ENCODE measurements around the gene EPHB3.

The EPHB3 gene

DNA sequence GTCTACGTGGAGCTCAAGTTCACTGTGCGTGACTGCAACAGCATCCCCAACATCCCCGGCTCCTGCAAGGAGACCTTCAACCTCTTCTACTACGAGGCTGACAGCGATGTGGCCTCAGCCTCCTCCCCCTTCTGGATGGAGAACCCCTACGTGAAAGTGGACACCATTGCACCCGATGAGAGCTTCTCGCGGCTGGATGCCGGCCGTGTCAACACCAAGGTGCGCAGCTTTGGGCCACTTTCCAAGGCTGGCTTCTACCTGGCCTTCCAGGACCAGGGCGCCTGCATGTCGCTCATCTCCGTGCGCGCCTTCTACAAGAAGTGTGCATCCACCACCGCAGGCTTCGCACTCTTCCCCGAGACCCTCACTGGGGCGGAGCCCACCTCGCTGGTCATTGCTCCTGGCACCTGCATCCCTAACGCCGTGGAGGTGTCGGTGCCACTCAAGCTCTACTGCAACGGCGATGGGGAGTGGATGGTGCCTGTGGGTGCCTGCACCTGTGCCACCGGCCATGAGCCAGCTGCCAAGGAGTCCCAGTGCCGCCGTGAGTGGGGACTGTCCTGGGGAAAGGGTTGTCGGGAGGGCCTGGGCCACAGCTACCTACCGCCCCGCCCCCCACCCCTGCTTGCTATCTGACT is 11.2 kb downstream of the EPHB3 start:
- Histone ChIP-seq H3K4me3 (ENCODE audit: low read depth, low read length) (no peak overlapping the region), H3K36me3 (peaks cover 24% of the 10 kb centered on the region), H3K27ac (no peak overlapping the region), H3K27me3 (ENCODE audit: insufficient read depth, low read depth, severe bottlenecking) (no peaks in the 10 kb centered on the region), H3K9me3 (ENCODE audit: severe bottlenecking) (no peaks in the 10 kb centered on the region)
- no peak for DNase-seq
- TF ChIP-seq CTCF (IDR thresholded peaks at IDR 0.05; ENCODE audit: low read depth, low read length) = no peak

DNA sequence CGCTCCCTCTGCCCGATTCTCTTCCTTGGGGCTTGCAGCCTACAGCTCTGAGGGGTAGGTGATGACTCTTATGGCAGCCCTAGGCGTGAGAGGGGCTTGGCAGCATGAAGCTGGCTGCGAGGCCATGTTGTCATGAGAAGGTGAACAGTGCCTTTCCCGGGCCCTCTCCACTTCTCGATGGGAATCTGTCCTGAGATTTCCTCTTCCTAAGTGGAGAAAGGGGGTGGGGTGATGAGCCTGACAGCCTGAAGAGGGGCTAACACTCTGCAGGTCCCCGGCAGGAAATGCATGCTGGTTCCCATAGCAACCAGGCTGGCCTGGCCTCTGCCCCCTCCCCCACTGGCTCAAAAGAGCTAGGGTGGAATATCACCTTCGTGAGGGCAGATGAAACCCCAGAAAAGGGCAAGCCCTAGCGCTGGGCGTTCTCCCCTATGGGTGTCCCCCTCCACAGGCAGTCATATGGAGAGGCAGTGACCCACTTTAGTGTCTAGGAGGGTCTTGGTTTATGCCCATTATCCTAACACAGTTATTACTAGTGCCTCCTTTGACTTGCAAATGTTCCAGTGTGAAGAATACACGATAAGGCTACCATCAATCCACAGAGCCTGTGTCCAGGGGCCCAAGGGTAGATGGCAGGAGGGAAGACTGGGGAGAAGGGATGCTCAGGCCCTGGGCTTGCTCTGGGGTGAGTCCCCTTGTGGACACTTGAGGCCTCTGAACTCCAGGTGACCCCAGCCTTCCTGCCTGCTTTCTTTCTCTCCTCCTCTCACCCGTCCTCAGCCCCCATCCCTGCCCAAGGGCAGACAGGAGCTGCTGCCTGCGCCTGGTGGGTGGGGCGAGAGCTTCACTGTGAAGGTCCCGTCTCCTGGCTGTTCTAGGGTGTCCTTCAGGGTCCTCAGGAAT is 13.2 kb downstream of the EPHB3 start:
- no peak overlapping the region for H3K27ac ChIP-seq
- 0 out of 2 replicates have a peak, but pooled peaks have one; percentile 22 for TF ChIP-seq CTCF (IDR thresholded peaks at IDR 0.05; ENCODE audit: low read depth, low read length)
- no peaks in the 10 kb centered on the region for H3K27me3 ChIP-seq (ENCODE audit: insufficient read depth, low read depth, severe bottlenecking)
- H3K9me3 ChIP-seq (ENCODE audit: severe bottlenecking) = no peaks in the 10 kb centered on the region
- H3K36me3 ChIP-seq = peaks cover 27% of the 10 kb centered on the region
- DNase-seq = peak; percentile 57
- H3K4me3 ChIP-seq (ENCODE audit: low read depth, low read length) = no peak overlapping the region

- peaks cover 27% of the 10 kb centered on the region for H3K36me3 ChIP-seq
- H3K9me3 ChIP-seq (ENCODE audit: severe bottlenecking) = no peaks in the 10 kb centered on the region
- H3K4me3 ChIP-seq (ENCODE audit: low read depth, low read length) = no peak overlapping the region
- no peak for DNase-seq
- no peak overlapping the region for H3K27ac ChIP-seq
- H3K27me3 ChIP-seq (ENCODE audit: insufficient read depth, low read depth, severe bottlenecking) = no peaks in the 10 kb centered on the region
- TF ChIP-seq CTCF (IDR thresholded peaks at IDR 0.05; ENCODE audit: low read depth, low read length) = no peak
Measured at GRCh38 chr3:184575701-184576100, 14.1 kb downstream of the EPHB3 start.

GRCh38 chr3:184576457-184577240 is 15.1 kb downstream of the EPHB3 start:
- H3K27me3 ChIP-seq (ENCODE audit: insufficient read depth, low read depth, severe bottlenecking) = no peaks in the 10 kb centered on the region
- DNase-seq = no peak
- H3K9me3 ChIP-seq (ENCODE audit: severe bottlenecking) = no peaks in the 10 kb centered on the region
- TF ChIP-seq CTCF (IDR thresholded peaks at IDR 0.05; ENCODE audit: low read depth, low read length) = no peak
- peaks cover 35% of the 10 kb centered on the region for H3K36me3 ChIP-seq
- H3K4me3 ChIP-seq (ENCODE audit: low read depth, low read length) = no peak overlapping the region
- H3K27ac ChIP-seq = no peak overlapping the region

DNA sequence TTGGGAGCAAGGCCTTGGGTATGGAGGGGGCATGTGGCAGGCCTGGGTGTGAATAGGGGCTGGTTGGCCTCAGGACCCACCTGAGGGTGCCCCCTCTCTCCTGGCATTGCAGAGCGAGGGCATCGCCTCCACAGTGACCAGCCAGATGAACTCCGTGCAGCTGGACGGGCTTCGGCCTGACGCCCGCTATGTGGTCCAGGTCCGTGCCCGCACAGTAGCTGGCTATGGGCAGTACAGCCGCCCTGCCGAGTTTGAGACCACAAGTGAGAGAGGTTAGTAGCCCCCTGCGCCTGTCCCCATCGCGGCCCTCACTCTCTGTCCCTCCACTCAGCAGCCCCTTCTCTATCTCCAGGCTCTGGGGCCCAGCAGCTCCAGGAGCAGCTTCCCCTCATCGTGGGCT is 16.0 kb downstream of the EPHB3 start:
- no peak for TF ChIP-seq CTCF (IDR thresholded peaks at IDR 0.05; ENCODE audit: low read depth, low read length)
- peaks cover 37% of the 10 kb centered on the region for H3K36me3 ChIP-seq

More for the DNA sequence above, 16.0 kb downstream of the EPHB3 start:
- Histone ChIP-seq H3K27ac (no peak overlapping the region), H3K27me3 (ENCODE audit: insufficient read depth, low read depth, severe bottlenecking) (no peaks in the 10 kb centered on the region), H3K4me3 (ENCODE audit: low read depth, low read length) (no peak overlapping the region), H3K9me3 (ENCODE audit: severe bottlenecking) (no peaks in the 10 kb centered on the region)
- no peak for DNase-seq

All from WERI-Rb-1 (cell line).